GM12891 (cell line): ENCODE results near the gene ZCCHC7.

Experiments
- POLR2AphosphoS5 ChIP-seq: IDR thresholded peaks from 2 replicates; pipeline ENCODE4 v1.6.1; 2011; ENCODE audit warnings: low read depth, low read length, control low read depth
- SPI1 ChIP-seq: IDR thresholded peaks from 2 replicates; pipeline ENCODE4 v1.6.1; 2011; ENCODE audit warnings: low read depth, low read length, control low read depth

- TF ChIP-seq POLR2AphosphoS5 = no peak
- no peak for TF ChIP-seq SPI1
These were observed 121.0 kb downstream of the ZCCHC7 start for GRCh38 chr9:37241340-37241739.
